Endothelial cell of hepatic sinusoid (primary cell): Measurements from ENCODE around the gene DNAAF9.

Experiments
- in situ Hi-C: cut with HindIII; loops from 2 replicates; pipeline ENCODE4 v1.10.0; 2017; ENCODE audit warnings: low sequenced_read_pairs

The DNAAF9 gene

GRCh38 chr20:3412600-3413392 is 5.3 kb upstream of the DNAAF9 start:
- in situ Hi-C loops: loop anchor here (5.0 kb wide), 1 partner anchor 40 kb away; no protein-coding TSS in a partner anchor

- in situ Hi-C loops: loop anchor here (5.0 kb wide), 1 partner anchor 38 kb away; no protein-coding TSS in a partner anchor
These were observed 3.0 kb upstream of the DNAAF9 start for GRCh38 chr20:3410464-3410863.

GRCh38 chr20:3409417-3409816 is 1.9 kb upstream of the DNAAF9 start:
- in situ Hi-C loops: no loop called here

- in situ Hi-C loops: no loop called here
These were observed 535 bp upstream of the DNAAF9 start for GRCh38 chr20:3407771-3408637.

GRCh38 chr20:3406481-3407039 is 909 bp downstream of the DNAAF9 start:
- in situ Hi-C loops: no loop called here

- in situ Hi-C loops: no loop called here
These were observed 1.6 kb downstream of the DNAAF9 start for GRCh38 chr20:3405696-3406358.

GRCh38 chr20:3405139-3405538 is 2.3 kb downstream of the DNAAF9 start:
- in situ Hi-C loops: no loop called here

- in situ Hi-C loops: no loop called here
These were observed 3.1 kb downstream of the DNAAF9 start for GRCh38 chr20:3404402-3404801.

GRCh38 chr20:3403741-3404140 is 3.7 kb downstream of the DNAAF9 start:
- in situ Hi-C loops: no loop called here

GRCh38 chr20:3402453-3402852 is 5.0 kb downstream of the DNAAF9 start:
- in situ Hi-C loops: no loop called here

GRCh38 chr20:3400260-3401155 is 7.0 kb downstream of the DNAAF9 start:
- in situ Hi-C loops: no loop called here

GRCh38 chr20:3398681-3399252 is 8.7 kb downstream of the DNAAF9 start:
- in situ Hi-C loops: no loop called here

- in situ Hi-C loops: no loop called here
These were observed 11.0 kb downstream of the DNAAF9 start for GRCh38 chr20:3396492-3396891.

- in situ Hi-C loops: no loop called here
These were observed 14.7 kb downstream of the DNAAF9 start for GRCh38 chr20:3392756-3393155.

GRCh38 chr20:3390759-3391425 is 16.6 kb downstream of the DNAAF9 start:
- in situ Hi-C loops: no loop called here

GRCh38 chr20:3383878-3384495 is 23.5 kb downstream of the DNAAF9 start:
- in situ Hi-C loops: loop anchor here (5.0 kb wide), 1 partner anchor 42 kb away; no protein-coding TSS in a partner anchor

- in situ Hi-C loops: loop anchor here (5.0 kb wide), 1 partner anchor 41 kb away; no protein-coding TSS in a partner anchor
These were observed 24.6 kb downstream of the DNAAF9 start for GRCh38 chr20:3382836-3383235.
